ENCODE results near the gene CCR6. TPM values are rescaled to one million over a fixed set of nuclear protein-coding genes. Genes with fewer than 3 reads are reported as not detected.
"Not testable (repeated sequence)": the region's sequence is repeated elsewhere in the genome, so short reads cannot be mapped to it uniquely, and the experiment has no call there.

The CCR6 gene
- total RNA-seq, 4 donors from 2014 or later, result not detected

- H3K4me1 ChIP-seq; H3K4me3 ChIP-seq; in situ Hi-C loops (cut with MboI; ENCODE audit: low sequenced_read_pairs in 4 of 4); H3K36me3 ChIP-seq; intact Hi-C loops (cut with DNase I; ENCODE audit: low total_unique reads); H3K27ac ChIP-seq; ATAC-seq; H3K9me3 ChIP-seq; H3K27me3 ChIP-seq; DNase-seq: not testable (repeated sequence)
Measured at GRCh38 chr6:167181351-167181750, 58.5 kb downstream of the CCR6 start.

GRCh38 chr6:167182913-167183314, 60.0 kb downstream of the CCR6 start:
- peak in 1 of 2 donors; percentile 60 for ATAC-seq
- DNase-seq; H3K27me3 ChIP-seq; intact Hi-C loops (cut with DNase I; ENCODE audit: low total_unique reads); H3K4me3 ChIP-seq; in situ Hi-C loops (cut with MboI; ENCODE audit: low sequenced_read_pairs in 4 of 4); H3K4me1 ChIP-seq; H3K36me3 ChIP-seq; H3K9me3 ChIP-seq; H3K27ac ChIP-seq: not testable (repeated sequence)
- peak in 1 of 5 experiments; percentile 19 for TF ChIP-seq CTCF (IDR thresholded peaks at IDR 0.05 in 4 of 5, conservative IDR thresholded peaks at IDR 0.05 in 1 of 5)

GRCh38 chr6:167185101-167185500, 62.2 kb downstream of the CCR6 start:
- in situ Hi-C loops (cut with MboI; ENCODE audit: low sequenced_read_pairs in 4 of 4); H3K4me3 ChIP-seq; H3K9me3 ChIP-seq; H3K4me1 ChIP-seq; ATAC-seq; H3K27me3 ChIP-seq; intact Hi-C loops (cut with DNase I; ENCODE audit: low total_unique reads); H3K27ac ChIP-seq; H3K36me3 ChIP-seq; DNase-seq: not testable (repeated sequence)

GRCh38 chr6:167187275-167187674, 64.4 kb downstream of the CCR6 start:
- H3K27me3 ChIP-seq; ATAC-seq; in situ Hi-C loops (cut with MboI; ENCODE audit: low sequenced_read_pairs in 4 of 4); H3K27ac ChIP-seq; H3K9me3 ChIP-seq; intact Hi-C loops (cut with DNase I; ENCODE audit: low total_unique reads); H3K4me1 ChIP-seq; H3K36me3 ChIP-seq; H3K4me3 ChIP-seq; DNase-seq: not testable (repeated sequence)

Other genes with a start within 250 kb of the CCR6 start
- 1 to 10 TPM; 4.9 to 9.6 (median 6.5) TPM for gene RNASET2, start 166.5 kb upstream of the CCR6 start, total RNA-seq
- gene CEP43, start 123.7 kb upstream of the CCR6 start, total RNA-seq, result 1 to 10 TPM; 4.4 to 8.3 (median 5.9) TPM
- gene GPR31, start 34.9 kb downstream of the CCR6 start, total RNA-seq, result not detected
- not detected for gene UNC93A, start 168.2 kb downstream of the CCR6 start, total RNA-seq
- not detected for gene TTLL2, start 202.0 kb downstream of the CCR6 start, total RNA-seq

Data from gastrocnemius medialis (tissue), 4 donors.